NT2/D1 (cell line): ENCODE data around the gene THSD7A.

Experiments
- DNase-seq: peaks from one replicate; pipeline ENCODE4 v3.0.0-alpha.2; 2011; ENCODE audit warnings: low read depth, low spot score
- H3K27me3 ChIP-seq: 2 replicates; pipeline ENCODE4 v1.6.0; 2011; ENCODE audit warnings: mild to moderate bottlenecking; ENCODE audit not compliant: insufficient read length, insufficient read depth
- H3K36me3 ChIP-seq: 2 replicates; pipeline ENCODE4 v1.6.1; 2011; ENCODE audit warnings: mild to moderate bottlenecking, low read length, mixed read lengths; ENCODE audit not compliant: insufficient read depth, insufficient read length
- H3K4me1 ChIP-seq: 2 replicates; pipeline ENCODE4 v1.5.1; 2011; ENCODE audit not compliant: insufficient read depth, insufficient read length
- H3K4me3 ChIP-seq: 2 replicates; pipeline ENCODE4 v1.5.1; 2011; ENCODE audit warnings: low read depth; ENCODE audit not compliant: insufficient read length
- H3K9ac ChIP-seq: 2 replicates; pipeline ENCODE4 v1.6.0; 2011; ENCODE audit warnings: low read depth; ENCODE audit not compliant: insufficient read length
- H3K9me3 ChIP-seq: 2 replicates; pipeline ENCODE4 v1.5.1; 2011; ENCODE audit warnings: mild to moderate bottlenecking, low read length; ENCODE audit not compliant: insufficient read depth
- SUZ12 ChIP-seq: IDR thresholded peaks from 2 replicates; pipeline ENCODE4 v1.6.1; 2011; ENCODE audit not compliant: insufficient read length, insufficient read depth; ENCODE audit errors: extremely low read depth
- YY1 ChIP-seq: IDR thresholded peaks from 2 replicates; pipeline ENCODE4 v1.6.1; 2011; ENCODE audit not compliant: insufficient read length, insufficient read depth
- ZNF274 ChIP-seq: IDR thresholded peaks from 2 replicates; pipeline ENCODE4 v1.6.1; 2011; ENCODE audit warnings: mild to moderate bottlenecking, low read depth, low read length

Gene THSD7A

GRCh38 chr7:11489280-11489679, 342.7 kb downstream of the THSD7A start:
- TF ChIP-seq SUZ12 (no peak), ZNF274 (no peak), YY1 (no peak)
- Histone ChIP-seq H3K4me1 (no peaks in the 10 kb centered on the region), H3K9me3 (peaks cover 9% of the 10 kb centered on the region; the same call in 1 of the 2 replicates), H3K27me3 (no peaks in the 10 kb centered on the region), H3K9ac (no peak overlapping the region), H3K4me3 (no peak overlapping the region), H3K36me3 (no peaks in the 10 kb centered on the region)
- DNase-seq = peak; percentile 42

GRCh38 chr7:11486271-11486670, 345.7 kb downstream of the THSD7A start:
- TF ChIP-seq SUZ12 = no peak
- H3K27me3 ChIP-seq = no peaks in the 10 kb centered on the region
- no peak overlapping the region for H3K4me3 ChIP-seq
- H3K4me1 ChIP-seq = no peaks in the 10 kb centered on the region
- no peak overlapping the region for H3K9ac ChIP-seq
- H3K9me3 ChIP-seq = peaks cover 9% of the 10 kb centered on the region; the same call in 1 of the 2 replicates
- DNase-seq = no peak
- no peaks in the 10 kb centered on the region for H3K36me3 ChIP-seq

- TF ChIP-seq YY1 (no peak), SUZ12 (no peak), ZNF274 (no peak)
- DNase-seq = no peak
- peaks cover 9% of the 10 kb centered on the region; the same call in 1 of the 2 replicates for H3K9me3 ChIP-seq
- no peaks in the 10 kb centered on the region for H3K36me3 ChIP-seq
- H3K4me3 ChIP-seq = no peak overlapping the region
- H3K4me1 ChIP-seq = no peaks in the 10 kb centered on the region
- H3K9ac ChIP-seq = no peak overlapping the region
- no peaks in the 10 kb centered on the region for H3K27me3 ChIP-seq
Measured at GRCh38 chr7:11485636-11486035, 346.4 kb downstream of the THSD7A start.

GRCh38 chr7:11480143-11480542, 351.9 kb downstream of the THSD7A start:
- no peaks in the 10 kb centered on the region for H3K9me3 ChIP-seq
- no peak for DNase-seq
- H3K27me3 ChIP-seq = no peaks in the 10 kb centered on the region
- no peaks in the 10 kb centered on the region for H3K4me1 ChIP-seq
- no peak overlapping the region for H3K4me3 ChIP-seq
- TF ChIP-seq ZNF274 (no peak), YY1 (no peak), SUZ12 (no peak)
- H3K9ac ChIP-seq = no peak overlapping the region
- H3K36me3 ChIP-seq = no peaks in the 10 kb centered on the region

GRCh38 chr7:11478882-11479281, 353.1 kb downstream of the THSD7A start:
- Histone ChIP-seq H3K9me3 (no peaks in the 10 kb centered on the region), H3K36me3 (no peaks in the 10 kb centered on the region), H3K4me3 (no peak overlapping the region), H3K27me3 (no peaks in the 10 kb centered on the region), H3K9ac (no peak overlapping the region), H3K4me1 (no peaks in the 10 kb centered on the region)
- TF ChIP-seq ZNF274 (no peak), SUZ12 (no peak), YY1 (no peak)
- no peak for DNase-seq

GRCh38 chr7:11478426-11478825, 353.6 kb downstream of the THSD7A start:
- Histone ChIP-seq H3K9ac (no peak overlapping the region), H3K4me3 (no peak overlapping the region), H3K27me3 (no peaks in the 10 kb centered on the region), H3K36me3 (no peaks in the 10 kb centered on the region), H3K9me3 (no peaks in the 10 kb centered on the region), H3K4me1 (no peaks in the 10 kb centered on the region)
- no peak for TF ChIP-seq YY1
- no peak for TF ChIP-seq ZNF274
- TF ChIP-seq SUZ12 = no peak
- no peak for DNase-seq

GRCh38 chr7:11474902-11475585, 357.0 kb downstream of the THSD7A start:
- no peaks in the 10 kb centered on the region for H3K36me3 ChIP-seq
- no peak for TF ChIP-seq SUZ12
- H3K9me3 ChIP-seq = no peaks in the 10 kb centered on the region
- no peak overlapping the region for H3K4me3 ChIP-seq
- no peak for DNase-seq
- H3K27me3 ChIP-seq = no peaks in the 10 kb centered on the region
- no peaks in the 10 kb centered on the region for H3K4me1 ChIP-seq
- no peak overlapping the region for H3K9ac ChIP-seq
